MM.1S (cell line): ENCODE results near the gene DYNC1H1.

ENCODE experiments used
- DNase-seq: peaks from one replicate; pipeline ENCODE4 v3.0.0-alpha.2; 2015
- H2AFZ ChIP-seq: fragments of 300-600 bp; sonication (generic); 2 replicates; pipeline ENCODE4 v1.6.0; 2016; ENCODE audit warnings: antibody characterized with exemption, low read length
- H3F3A ChIP-seq: fragments of 300-600 bp; sonication (generic); 2 replicates; pipeline ENCODE4 v1.6.1; 2016; ENCODE audit warnings: mild to moderate bottlenecking, antibody characterized with exemption, low read length, moderate library complexity, mixed read lengths; ENCODE audit not compliant: insufficient read depth
- H3K27ac ChIP-seq: fragments of 300-600 bp; sonication (generic); 2 replicates; pipeline ENCODE4 v1.5.1; 2016; ENCODE audit warnings: mild to moderate bottlenecking, low read length
- H3K27me3 ChIP-seq: fragments of 300-600 bp; sonication (generic); replicated peaks from 2 replicates; pipeline ENCODE4 v1.6.0; 2016; ENCODE audit warnings: low read length; ENCODE audit not compliant: insufficient read depth
- H3K36me3 ChIP-seq: fragments of 300-600 bp; sonication (generic); replicated peaks from 2 replicates; pipeline ENCODE4 v1.6.1; 2016; ENCODE audit warnings: mild to moderate bottlenecking, low read length, mixed read lengths; ENCODE audit not compliant: insufficient read depth
- H3K4me1 ChIP-seq: fragments of 300-600 bp; sonication (generic); 2 replicates; pipeline ENCODE4 v1.6.1; 2016; ENCODE audit warnings: low read length, mixed read lengths
- H3K4me2 ChIP-seq: fragments of 300-600 bp; sonication (generic); 2 replicates; pipeline ENCODE4 v1.6.0; 2016; ENCODE audit warnings: low read depth, low read length
- H3K4me3 ChIP-seq: fragments of 300-600 bp; sonication (generic); 2 replicates; pipeline ENCODE4 v1.5.1; 2016; ENCODE audit warnings: low read length, mixed read lengths
- H3K79me2 ChIP-seq: fragments of 300-600 bp; sonication (generic); 2 replicates; pipeline ENCODE4 v1.6.1; 2016; ENCODE audit warnings: mixed run types, low read length, mixed read lengths
- H3K9ac ChIP-seq: fragments of 300-600 bp; sonication (generic); 2 replicates; pipeline ENCODE4 v1.6.1; 2016; ENCODE audit warnings: low read length, mixed read lengths
- H3K9me2 ChIP-seq: fragments of 300-600 bp; sonication (generic); replicated peaks from 2 replicates; pipeline ENCODE4 v1.6.1; 2016; ENCODE audit warnings: mild to moderate bottlenecking, low read length, mixed read lengths; ENCODE audit not compliant: insufficient read depth
- H3K9me3 ChIP-seq: fragments of 300-600 bp; sonication (generic); replicated peaks from 2 replicates; pipeline ENCODE4 v1.6.1; 2016; ENCODE audit warnings: mild to moderate bottlenecking, low read length, mixed read lengths; ENCODE audit not compliant: insufficient read depth
- H4K20me1 ChIP-seq: fragments of 300-600 bp; sonication (generic); 2 replicates; pipeline ENCODE4 v1.6.1; 2016; ENCODE audit warnings: mild to moderate bottlenecking, low read length, moderate library complexity, mixed read lengths; ENCODE audit not compliant: insufficient read depth
- CTCF ChIP-seq: fragments of 300-600 bp; sonication (generic); IDR thresholded peaks from 2 replicates; pipeline ENCODE4 v1.5.1; 2016; ENCODE audit warnings: antibody characterized with exemption, low read length, mixed read lengths
- EZH2 ChIP-seq: fragments of 300-600 bp; sonication (generic); optimal IDR thresholded peaks from 2 replicates; pipeline ENCODE3; 2017; ENCODE audit warnings: low read depth, mild to moderate bottlenecking, antibody characterized with exemption, low read length, mixed read lengths
- EZH2phosphoT487 ChIP-seq: fragments of 300-600 bp; sonication (generic); IDR thresholded peaks from 2 replicates; pipeline ENCODE4 v1.6.1; 2018; ENCODE audit warnings: antibody characterized with exemption, low read length

DYNC1H1 gene

GRCh38 chr14:101962503-101962874, 1.9 kb upstream of the DYNC1H1 start:
- no peaks in the 10 kb centered on the region for H3K9me2 ChIP-seq

GRCh38 chr14:101963052-101963451, 1.3 kb upstream of the DYNC1H1 start:
- H3K27ac ChIP-seq = no peak overlapping the region
- H3K9ac ChIP-seq = no peak overlapping the region
- no peak overlapping the region for H2AFZ ChIP-seq
- no peaks in the 10 kb centered on the region for H4K20me1 ChIP-seq
- no peaks in the 10 kb centered on the region for H3K27me3 ChIP-seq
- no peaks in the 10 kb centered on the region for H3K36me3 ChIP-seq
- no peaks in the 10 kb centered on the region for H3K9me3 ChIP-seq
- no peak overlapping the region for H3K4me3 ChIP-seq
- no peak for TF ChIP-seq EZH2
- no peak for TF ChIP-seq CTCF
- TF ChIP-seq EZH2phosphoT487 = no peak
- no peaks in the 10 kb centered on the region for H3K4me1 ChIP-seq
- no peak overlapping the region for H3K4me2 ChIP-seq
- H3K9me2 ChIP-seq = no peaks in the 10 kb centered on the region
- H3F3A ChIP-seq = no peaks in the 10 kb centered on the region
- no peak for DNase-seq
- peaks cover 34% of the 10 kb centered on the region for H3K79me2 ChIP-seq

More at GRCh38 chr14:101962503-101962874, 1.9 kb upstream of the DYNC1H1 start:
- Histone ChIP-seq H4K20me1 (no peaks in the 10 kb centered on the region), H3K4me2 (no peak overlapping the region), H3K27me3 (no peaks in the 10 kb centered on the region), H2AFZ (no peak overlapping the region), H3K9me3 (no peaks in the 10 kb centered on the region), H3K4me1 (no peaks in the 10 kb centered on the region), H3K36me3 (no peaks in the 10 kb centered on the region), H3K79me2 (peaks cover 28% of the 10 kb centered on the region), H3K4me3 (no peak overlapping the region), H3F3A (no peaks in the 10 kb centered on the region), H3K9ac (no peak overlapping the region), H3K27ac (no peak overlapping the region)
- DNase-seq = no peak
- no peak for TF ChIP-seq EZH2phosphoT487
- no peak for TF ChIP-seq EZH2
- no peak for TF ChIP-seq CTCF

- Histone ChIP-seq H3K9me2 (no peaks in the 10 kb centered on the region), H3K9me3 (no peaks in the 10 kb centered on the region), H2AFZ (no peak overlapping the region), H3K79me2 (peaks cover 41% of the 10 kb centered on the region), H3F3A (no peaks in the 10 kb centered on the region), H3K9ac (no peak overlapping the region), H3K27ac (no peak overlapping the region), H4K20me1 (no peaks in the 10 kb centered on the region), H3K4me3 (no peak overlapping the region), H3K4me1 (no peaks in the 10 kb centered on the region), H3K4me2 (peak overlapping the region; percentile 62), H3K36me3 (no peaks in the 10 kb centered on the region), H3K27me3 (no peaks in the 10 kb centered on the region)
- no peak for DNase-seq
- TF ChIP-seq CTCF (no peak), EZH2phosphoT487 (no peak), EZH2 (no peak)
Measured at GRCh38 chr14:101963656-101964296, 597 bp upstream of the DYNC1H1 start.
